MCF 10A (cell line): ENCODE results near the gene KIF1A. TPM values are rescaled to one million over a fixed set of nuclear protein-coding genes. Genes with fewer than 3 reads are reported as not detected.

Source experiments
- BruUV-seq: library from RNA; stranded (reverse); fragments of 400-500 nt; replicated peaks from 2 replicates; lab custom pipeline; 2021; lab: Mats Ljungman, UMichigan
- CTCF ChIA-PET: fragments of 300-600 bp; sonication (Branson Sonifier 250); formaldehyde crosslinking; extraction: SDS; loops from one replicate; lab custom pipeline; 2021; ENCODE audit warnings: antibody characterized with exemption, inconsistent platforms; lab: Yijun Ruan, JAX
- POLR2A ChIA-PET: fragments of 300-600, 350-650 bp; sonication (Branson Sonifier 250); formaldehyde crosslinking; extraction: SDS; loops from one replicate; lab custom pipeline; 2020; ENCODE audit warnings: antibody characterized with exemption, inconsistent platforms; lab: Yijun Ruan, JAX
- DNase-seq: peaks from one replicate; pipeline ENCODE4 v3.0.0-alpha.2; 2018; ENCODE audit not compliant: unreplicated experiment
- H3K27ac Mint-ChIP-seq: one replicate; pipeline ENCODE4 v1.8.0; 2022; ENCODE audit warnings: mild to moderate bottlenecking, low read depth, mixed read lengths; ENCODE audit not compliant: unreplicated experiment
- H3K27me3 Mint-ChIP-seq: one replicate; pipeline ENCODE4 v1.8.0; 2022; ENCODE audit warnings: mixed read lengths; ENCODE audit not compliant: insufficient read depth, unreplicated experiment
- H3K36me3 Mint-ChIP-seq: one replicate; pipeline ENCODE4 v1.8.0; 2022; ENCODE audit warnings: mild to moderate bottlenecking, moderate library complexity, mixed read lengths; ENCODE audit not compliant: insufficient read depth, unreplicated experiment
- H3K4me1 Mint-ChIP-seq: one replicate; pipeline ENCODE4 v1.8.0; 2022; ENCODE audit warnings: mixed read lengths; ENCODE audit not compliant: insufficient read depth, unreplicated experiment
- H3K4me3 Mint-ChIP-seq: one replicate; pipeline ENCODE4 v1.8.0; 2022; ENCODE audit warnings: mild to moderate bottlenecking, moderate library complexity, mixed read lengths; ENCODE audit not compliant: unreplicated experiment
- H3K9me3 Mint-ChIP-seq: one replicate; pipeline ENCODE4 v1.8.0; 2022; ENCODE audit warnings: mixed read lengths; ENCODE audit not compliant: unreplicated experiment
- intact Hi-C: fragments of 100-400 bp; cut with micrococcal nuclease; formaldehyde crosslinking; loops from 2 replicates; pipeline ENCODE4 v1.14.1; 2022
- total RNA-seq: library from RNA; stranded (reverse); gene quantifications from 2 replicates; pipeline ENCODE4 v1.2.3, GENCODE V29; 2022
- TF ChIP-seq, protein P1 (sequence below): fragments of 200-600 bp; IDR thresholded peaks from one replicate; pipeline ENCODE4 v1.8.0; 2022; ENCODE audit warnings: antibody characterized with exemption, mild to moderate bottlenecking; ENCODE audit not compliant: unreplicated experiment

Gene KIF1A
- total RNA-seq, 1 experiment from 2014 or later: not detected

DNA sequence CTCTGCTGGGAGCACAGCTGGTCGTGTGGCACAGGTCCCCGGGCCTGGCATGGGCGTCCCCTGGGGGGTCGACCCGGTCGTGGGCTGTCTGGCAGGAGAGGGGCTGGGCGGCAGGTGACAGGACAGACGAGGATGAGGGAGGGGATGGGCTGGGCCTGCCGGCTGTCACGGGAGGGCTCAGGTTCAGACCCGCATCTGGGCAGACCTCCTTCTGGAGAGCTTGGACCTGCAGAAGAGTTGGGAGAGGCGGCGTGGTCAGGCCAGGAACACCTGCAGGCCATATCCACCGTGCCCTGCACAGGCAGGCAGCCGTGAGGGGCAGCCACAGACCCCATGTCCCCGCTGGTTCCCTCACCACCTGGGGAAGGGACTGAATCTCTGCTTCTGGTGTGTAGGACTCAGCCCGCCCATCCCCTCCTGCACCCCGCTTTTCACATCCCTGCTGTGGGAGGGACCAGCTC, 102.8 kb downstream of the KIF1A start:
- no peaks in the 10 kb centered on the region for H3K4me1 Mint-ChIP-seq
- DNase-seq: no peak
- peaks cover 13% of the 10 kb centered on the region for H3K27me3 Mint-ChIP-seq
- intact Hi-C loops: no loop called here
- H3K36me3 Mint-ChIP-seq: no peaks in the 10 kb centered on the region
- H3K9me3 Mint-ChIP-seq: no peaks in the 10 kb centered on the region
- BruUV-seq: no TSS peak
- H3K27ac Mint-ChIP-seq: no peak overlapping the region
- no peak overlapping the region for H3K4me3 Mint-ChIP-seq
- ChIA-PET CTCF (no interaction called here), POLR2A (no interaction called here)
- TF ChIP-seq, protein P1, sequence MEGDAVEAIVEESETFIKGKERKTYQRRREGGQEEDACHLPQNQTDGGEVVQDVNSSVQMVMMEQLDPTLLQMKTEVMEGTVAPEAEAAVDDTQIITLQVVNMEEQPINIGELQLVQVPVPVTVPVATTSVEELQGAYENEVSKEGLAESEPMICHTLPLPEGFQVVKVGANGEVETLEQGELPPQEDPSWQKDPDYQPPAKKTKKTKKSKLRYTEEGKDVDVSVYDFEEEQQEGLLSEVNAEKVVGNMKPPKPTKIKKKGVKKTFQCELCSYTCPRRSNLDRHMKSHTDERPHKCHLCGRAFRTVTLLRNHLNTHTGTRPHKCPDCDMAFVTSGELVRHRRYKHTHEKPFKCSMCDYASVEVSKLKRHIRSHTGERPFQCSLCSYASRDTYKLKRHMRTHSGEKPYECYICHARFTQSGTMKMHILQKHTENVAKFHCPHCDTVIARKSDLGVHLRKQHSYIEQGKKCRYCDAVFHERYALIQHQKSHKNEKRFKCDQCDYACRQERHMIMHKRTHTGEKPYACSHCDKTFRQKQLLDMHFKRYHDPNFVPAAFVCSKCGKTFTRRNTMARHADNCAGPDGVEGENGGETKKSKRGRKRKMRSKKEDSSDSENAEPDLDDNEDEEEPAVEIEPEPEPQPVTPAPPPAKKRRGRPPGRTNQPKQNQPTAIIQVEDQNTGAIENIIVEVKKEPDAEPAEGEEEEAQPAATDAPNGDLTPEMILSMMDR: no peak

DNA sequence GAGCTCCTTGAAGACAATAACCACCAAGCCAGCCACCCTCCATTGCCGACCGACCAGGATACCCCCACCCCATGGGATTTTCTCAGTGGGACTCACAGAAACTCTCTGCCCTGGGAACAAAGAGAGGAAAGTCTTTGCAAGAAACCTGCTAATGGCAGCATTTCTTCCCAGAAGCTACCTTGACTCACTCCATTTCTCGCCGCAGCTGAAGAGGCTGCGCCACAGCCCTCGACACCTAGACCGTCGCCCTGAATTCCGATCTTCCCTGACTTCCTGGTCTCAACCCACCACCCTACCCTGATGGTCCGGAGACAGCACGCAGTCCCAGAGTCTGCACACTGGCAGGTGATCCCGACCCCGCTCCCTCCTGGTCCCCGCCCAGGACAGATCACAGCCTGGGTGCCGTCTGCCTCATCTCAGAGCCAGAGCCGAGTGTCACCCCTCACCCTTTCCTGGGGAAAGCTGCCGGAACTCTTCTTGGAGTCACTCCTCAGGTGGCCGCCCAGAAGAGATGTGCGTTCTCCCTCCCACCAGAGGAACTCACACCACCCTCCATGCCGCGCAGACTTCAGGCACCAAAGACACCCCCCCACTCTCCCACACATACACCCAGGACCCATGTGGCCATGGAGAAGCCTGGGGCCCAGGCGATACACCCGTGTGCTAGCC, 103.8 kb downstream of the KIF1A start:
- Mint-ChIP-seq H3K27me3 (peaks cover 16% of the 10 kb centered on the region), H3K27ac (no peak overlapping the region), H3K4me3 (no peak overlapping the region), H3K9me3 (no peaks in the 10 kb centered on the region), H3K36me3 (no peaks in the 10 kb centered on the region), H3K4me1 (no peaks in the 10 kb centered on the region)
- intact Hi-C loops: no loop called here
- TF ChIP-seq, protein P1: no peak
- no peak for DNase-seq
- no TSS peak for BruUV-seq
- POLR2A ChIA-PET: no interaction called here
- CTCF ChIA-PET: interaction anchor here (0.5 to 1.3 kb wide), 2 partner anchors 44 to 124 kb away, joined by 5 read pairs; no protein-coding TSS in a partner anchor

DNA sequence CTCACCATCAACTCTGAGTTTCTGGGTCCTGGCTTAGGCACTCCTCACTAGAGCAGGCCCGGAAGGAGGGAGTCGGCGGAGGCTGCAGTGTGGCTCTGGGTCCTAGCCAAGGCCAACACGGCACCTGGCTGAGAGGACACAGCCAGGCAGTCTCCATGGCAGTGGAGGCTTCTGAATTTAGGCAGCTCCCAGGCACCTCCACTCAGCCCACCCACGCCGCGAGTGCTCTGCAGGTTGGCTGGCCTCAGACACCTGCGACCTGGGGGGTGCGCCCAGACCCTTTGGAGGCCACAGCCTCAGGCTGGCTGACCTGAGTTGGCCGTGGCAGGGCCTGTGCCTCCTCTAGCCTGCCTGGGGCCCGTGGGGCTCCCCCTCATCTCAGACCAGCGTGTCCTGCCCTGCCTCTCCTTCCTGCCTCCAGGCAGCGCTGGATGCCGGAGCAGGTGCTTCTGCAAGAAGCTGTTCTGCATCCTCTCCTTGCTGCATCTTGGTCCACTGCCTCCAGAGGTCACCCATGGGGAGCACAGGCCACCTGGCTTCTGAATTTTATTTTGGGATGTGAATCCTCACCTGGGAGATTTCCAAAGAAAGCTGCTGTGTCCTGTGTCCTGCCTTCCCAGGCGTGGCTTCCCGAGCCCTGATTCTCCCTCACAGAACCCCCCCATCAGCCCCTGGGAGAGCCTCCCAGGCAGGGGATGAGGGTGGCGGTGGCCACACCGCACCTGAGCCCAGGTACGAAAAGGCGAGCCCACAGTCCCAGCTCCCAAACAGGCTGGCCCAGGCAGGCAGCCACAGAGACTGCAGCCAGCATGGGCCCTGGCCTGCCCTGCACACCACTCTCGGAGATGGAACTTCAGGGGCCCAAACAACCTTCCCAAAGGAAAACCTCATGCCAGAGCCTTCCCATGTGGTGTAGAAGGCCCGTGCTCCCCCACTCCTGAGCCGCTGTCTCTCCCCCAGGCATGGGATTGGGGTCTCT, 105.0 kb downstream of the KIF1A start:
- intact Hi-C loops: no loop called here
- Mint-ChIP-seq H3K27me3 (peaks cover 27% of the 10 kb centered on the region), H3K4me1 (no peaks in the 10 kb centered on the region), H3K27ac (no peak overlapping the region), H3K36me3 (no peaks in the 10 kb centered on the region), H3K4me3 (no peak overlapping the region), H3K9me3 (no peaks in the 10 kb centered on the region)
- POLR2A ChIA-PET: no interaction called here
- DNase-seq: no peak
- TF ChIP-seq, protein P1: no peak
- CTCF ChIA-PET: interaction anchor here (1.3 kb wide), 1 partner anchor 125 kb away, joined by 5 read pairs; no protein-coding TSS in a partner anchor
- BruUV-seq: no TSS peak
